Parathyroid adenoma (tissue), 2 donors: ENCODE data around the gene CHCHD3.
A peak's percentile ranks its signal among the peaks of the same experiment; 100 is the strongest.

Source experiments
- H2AFZ ChIP-seq: fragments of 300-600 bp; sonication (generic); one replicate; pipeline ENCODE4 v1.7.0; 2017; ENCODE audit warnings: antibody characterized with exemption, mild to moderate bottlenecking
- H3K27ac ChIP-seq: fragments of 300-600 bp; sonication (generic); one replicate; pipeline ENCODE4 v1.7.0; 2017
- H3K27me3 ChIP-seq: fragments of 300-600 bp; sonication (generic); one replicate; pipeline ENCODE4 v1.7.0; 2017; ENCODE audit warnings: low read length; ENCODE audit not compliant: control insufficient read depth, insufficient read depth
- H3K36me3 ChIP-seq: fragments of 300-600 bp; sonication (generic); one replicate; pipeline ENCODE4 v1.7.0; 2017; ENCODE audit warnings: low read length; ENCODE audit not compliant: control insufficient read depth, insufficient read depth
- H3K4me1 ChIP-seq: fragments of 300-600 bp; sonication (generic); one replicate; pipeline ENCODE4 v1.7.0; 2017; ENCODE audit warnings: control low read depth
- H3K4me2 ChIP-seq: fragments of 300-600 bp; sonication (generic); one replicate; pipeline ENCODE4 v1.7.0; 2017; ENCODE audit warnings: low read length
- H3K4me3 ChIP-seq: fragments of 300-600 bp; sonication (generic); one replicate; pipeline ENCODE4 v1.7.0; 2017; ENCODE audit warnings: low read depth, low read length
- H3K79me2 ChIP-seq: fragments of 300-600 bp; sonication (generic); one replicate; pipeline ENCODE4 v1.7.0; 2017; ENCODE audit warnings: control low read depth
- H3K9ac ChIP-seq: fragments of 300-600 bp; sonication (generic); one replicate; pipeline ENCODE4 v1.7.0; 2017; ENCODE audit warnings: mild to moderate bottlenecking
- H3K9me3 ChIP-seq: fragments of 300-600 bp; sonication (generic); one replicate; pipeline ENCODE4 v1.7.0; 2017; ENCODE audit warnings: low read length; ENCODE audit not compliant: control insufficient read depth
- TF ChIP-seq, protein P1 (sequence below): fragments of 300-600 bp; sonication (generic); IDR thresholded peaks from one replicate; pipeline ENCODE4 v1.7.0; 2017; ENCODE audit warnings: antibody characterized with exemption, mild to moderate bottlenecking
- donor health status: primary hyperparathyroidism.

CHCHD3 gene

DNA sequence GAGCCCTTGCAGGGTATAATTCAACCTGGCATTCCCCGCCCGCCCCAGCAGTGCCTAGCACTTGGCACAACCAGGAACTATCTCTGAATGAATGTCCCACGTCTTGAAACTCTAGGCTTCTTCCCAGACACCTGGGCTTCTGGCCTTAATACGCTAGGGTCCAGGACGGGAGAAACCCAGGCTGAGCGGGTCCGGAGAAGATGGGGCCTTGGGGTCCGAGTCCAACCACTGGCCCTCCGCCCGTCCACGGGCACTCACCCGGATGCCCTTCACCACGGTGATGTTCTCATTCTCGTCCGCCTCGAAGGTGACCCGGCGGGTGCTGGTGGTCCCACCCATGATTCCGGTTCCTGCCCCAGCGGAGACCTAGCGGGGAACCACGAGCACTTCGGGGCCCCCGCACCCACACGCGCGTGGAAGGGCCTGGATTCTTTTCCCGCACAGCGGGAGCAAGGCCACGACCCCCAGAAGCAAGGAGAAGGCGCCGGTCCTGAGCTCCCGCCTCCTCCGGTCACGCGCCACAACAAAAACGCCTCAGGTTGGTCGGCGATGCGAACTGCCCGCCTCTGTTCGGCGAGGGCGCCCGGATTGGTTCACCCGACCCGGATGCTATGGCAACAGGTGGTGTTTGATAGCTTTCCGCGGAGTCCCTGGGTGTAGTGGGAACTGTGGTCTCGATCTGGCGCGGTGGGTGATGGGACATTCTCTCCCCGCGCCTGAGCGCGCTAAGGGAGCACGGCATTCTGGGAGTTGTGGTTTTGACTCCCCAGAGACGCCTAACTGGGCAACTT is at the start of gene CHCHD3:
Gene CHCHD3, minus strand, starts transcription at position 492 of the 791 bp plus-strand sequence. Its CDS starts 153 bp downstream, at position 339.
- Histone ChIP-seq H3K9ac (no peak within 1 kb of the TSS), H3K79me2 (peaks cover 28% of the 10 kb centered on the region), H3K27ac (peak within 1 kb of the TSS; percentile 43), H3K27me3 (no peaks in the 10 kb centered on the region), H3K4me1 (no peaks in the 10 kb centered on the region), H3K4me2 (peak within 1 kb of the TSS; percentile 86), H3K4me3 (peak within 1 kb of the TSS; percentile 87), H3K36me3 (no peaks in the 10 kb centered on the region), H3K9me3 (no peaks in the 10 kb centered on the region), H2AFZ (peak within 1 kb of the TSS; percentile 79)
- TF ChIP-seq, protein P1, sequence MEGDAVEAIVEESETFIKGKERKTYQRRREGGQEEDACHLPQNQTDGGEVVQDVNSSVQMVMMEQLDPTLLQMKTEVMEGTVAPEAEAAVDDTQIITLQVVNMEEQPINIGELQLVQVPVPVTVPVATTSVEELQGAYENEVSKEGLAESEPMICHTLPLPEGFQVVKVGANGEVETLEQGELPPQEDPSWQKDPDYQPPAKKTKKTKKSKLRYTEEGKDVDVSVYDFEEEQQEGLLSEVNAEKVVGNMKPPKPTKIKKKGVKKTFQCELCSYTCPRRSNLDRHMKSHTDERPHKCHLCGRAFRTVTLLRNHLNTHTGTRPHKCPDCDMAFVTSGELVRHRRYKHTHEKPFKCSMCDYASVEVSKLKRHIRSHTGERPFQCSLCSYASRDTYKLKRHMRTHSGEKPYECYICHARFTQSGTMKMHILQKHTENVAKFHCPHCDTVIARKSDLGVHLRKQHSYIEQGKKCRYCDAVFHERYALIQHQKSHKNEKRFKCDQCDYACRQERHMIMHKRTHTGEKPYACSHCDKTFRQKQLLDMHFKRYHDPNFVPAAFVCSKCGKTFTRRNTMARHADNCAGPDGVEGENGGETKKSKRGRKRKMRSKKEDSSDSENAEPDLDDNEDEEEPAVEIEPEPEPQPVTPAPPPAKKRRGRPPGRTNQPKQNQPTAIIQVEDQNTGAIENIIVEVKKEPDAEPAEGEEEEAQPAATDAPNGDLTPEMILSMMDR, result no peak

GRCh38 chr7:133130166-133130565 is 48.3 kb upstream of the CHCHD3 start:
- H3K79me2 ChIP-seq, result no peaks in the 10 kb centered on the region
- no peaks in the 10 kb centered on the region for H3K27me3 ChIP-seq
- H3K27ac ChIP-seq, result no peak overlapping the region
- TF ChIP-seq, protein P1, result no peak
- H3K4me1 ChIP-seq, result no peaks in the 10 kb centered on the region
- no peaks in the 10 kb centered on the region for H3K9me3 ChIP-seq
- no peak overlapping the region for H3K4me2 ChIP-seq
- no peak overlapping the region for H2AFZ ChIP-seq
- no peak overlapping the region for H3K9ac ChIP-seq
- H3K4me3 ChIP-seq, result no peak overlapping the region
- H3K36me3 ChIP-seq, result no peaks in the 10 kb centered on the region

DNA sequence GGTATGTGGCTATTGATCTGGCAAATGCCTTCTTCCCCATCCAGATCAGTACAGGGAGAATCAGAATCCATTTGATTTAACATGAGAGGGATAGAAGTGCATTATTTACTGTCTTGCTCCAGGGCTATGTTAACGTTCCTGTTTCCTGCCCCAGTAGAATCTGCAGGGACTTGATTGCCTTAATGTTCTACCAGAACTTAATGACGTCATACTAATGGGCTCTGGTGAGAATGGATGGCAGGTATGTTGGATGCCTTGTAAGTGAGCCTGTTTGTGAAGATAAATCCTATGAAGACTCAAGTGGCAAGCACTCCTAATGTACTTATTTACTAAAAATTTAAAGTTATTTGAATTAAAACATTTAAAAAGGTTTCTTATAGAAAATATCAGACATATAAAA is 44.5 kb upstream of the CHCHD3 start:
- H3K27me3 ChIP-seq, result no peaks in the 10 kb centered on the region
- no peak overlapping the region for H2AFZ ChIP-seq
- no peaks in the 10 kb centered on the region for H3K4me1 ChIP-seq
- no peak overlapping the region for H3K4me3 ChIP-seq
- H3K4me2 ChIP-seq, result no peak overlapping the region
- no peaks in the 10 kb centered on the region for H3K9me3 ChIP-seq
- H3K36me3 ChIP-seq, result no peaks in the 10 kb centered on the region
- H3K9ac ChIP-seq, result no peak overlapping the region
- H3K27ac ChIP-seq, result no peak overlapping the region
- no peaks in the 10 kb centered on the region for H3K79me2 ChIP-seq
- TF ChIP-seq, protein P1, result no peak

- Histone ChIP-seq H3K4me2 (no peak overlapping the region), H3K79me2 (no peaks in the 10 kb centered on the region), H3K27ac (no peak overlapping the region), H3K9me3 (no peaks in the 10 kb centered on the region), H3K4me1 (no peaks in the 10 kb centered on the region), H3K27me3 (no peaks in the 10 kb centered on the region), H3K9ac (no peak overlapping the region), H2AFZ (no peak overlapping the region), H3K4me3 (no peak overlapping the region), H3K36me3 (no peaks in the 10 kb centered on the region)
- TF ChIP-seq, protein P1, result no peak
Measured at GRCh38 chr7:133124974-133125373, 43.1 kb upstream of the CHCHD3 start.
